Cortex of kidney (tissue), 1 donor: ENCODE data around the gene NFILZ.

Experiments
- DNase-seq: peaks from one replicate; lab custom pipeline; 2025; lab: John Stamatoyannopoulos, UW

NFILZ gene, protein sequence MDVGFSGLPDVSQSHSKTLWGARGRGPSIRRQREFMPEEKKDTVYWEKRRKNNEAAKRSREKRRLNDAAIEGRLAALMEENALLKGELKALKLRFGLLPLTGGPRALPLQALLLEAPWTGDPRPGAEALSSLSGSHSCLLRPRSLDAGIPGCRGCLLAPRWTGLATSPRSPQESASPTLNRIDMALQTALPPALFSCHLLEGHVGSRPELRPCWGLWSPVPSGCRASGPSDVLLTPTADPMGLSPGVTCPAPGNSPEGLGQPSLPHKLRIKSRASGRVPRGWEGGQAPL

DNA sequence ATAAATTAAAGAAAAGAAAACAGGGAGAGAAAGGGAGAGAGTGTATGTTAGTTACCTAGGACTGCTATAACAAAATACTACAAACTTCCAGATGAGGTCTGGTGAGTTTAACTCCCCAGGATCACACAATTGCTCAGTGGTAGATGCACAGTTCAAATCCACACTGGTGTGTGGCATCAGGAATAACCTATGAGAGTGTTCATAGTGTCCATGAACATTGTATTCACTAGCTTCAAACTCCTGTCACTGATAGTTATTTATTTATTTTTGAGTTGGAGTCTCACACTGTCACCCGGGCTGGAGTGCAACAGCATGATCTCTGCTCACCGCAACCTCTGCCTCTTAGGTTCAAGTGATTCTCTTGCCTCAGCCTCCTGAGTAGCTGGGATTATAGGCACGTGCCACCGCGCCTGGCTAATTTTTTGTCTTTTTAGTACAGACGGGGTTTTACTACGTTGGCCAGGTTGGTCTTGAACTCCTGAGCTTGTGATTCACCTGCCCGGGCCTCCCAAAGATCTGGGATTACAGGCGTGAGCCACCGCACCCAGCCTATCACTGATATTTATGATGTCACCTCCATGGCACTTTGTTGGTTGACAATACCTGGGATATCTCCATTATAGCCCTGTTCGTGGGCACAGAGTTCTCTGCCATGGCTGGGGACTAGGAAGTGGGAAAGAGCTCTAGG lies at the start of gene NFILZ:
TSS of gene NFILZ (plus strand) at position 638 of the 688 bp plus-strand sequence. CDS start 46,133 bp downstream, outside the sequence.
- DNase-seq: no peak

- DNase-seq: no peak
Observed at GRCh38 chr19:8580710-8581281, 49.6 kb upstream of the NFILZ start.

DNA sequence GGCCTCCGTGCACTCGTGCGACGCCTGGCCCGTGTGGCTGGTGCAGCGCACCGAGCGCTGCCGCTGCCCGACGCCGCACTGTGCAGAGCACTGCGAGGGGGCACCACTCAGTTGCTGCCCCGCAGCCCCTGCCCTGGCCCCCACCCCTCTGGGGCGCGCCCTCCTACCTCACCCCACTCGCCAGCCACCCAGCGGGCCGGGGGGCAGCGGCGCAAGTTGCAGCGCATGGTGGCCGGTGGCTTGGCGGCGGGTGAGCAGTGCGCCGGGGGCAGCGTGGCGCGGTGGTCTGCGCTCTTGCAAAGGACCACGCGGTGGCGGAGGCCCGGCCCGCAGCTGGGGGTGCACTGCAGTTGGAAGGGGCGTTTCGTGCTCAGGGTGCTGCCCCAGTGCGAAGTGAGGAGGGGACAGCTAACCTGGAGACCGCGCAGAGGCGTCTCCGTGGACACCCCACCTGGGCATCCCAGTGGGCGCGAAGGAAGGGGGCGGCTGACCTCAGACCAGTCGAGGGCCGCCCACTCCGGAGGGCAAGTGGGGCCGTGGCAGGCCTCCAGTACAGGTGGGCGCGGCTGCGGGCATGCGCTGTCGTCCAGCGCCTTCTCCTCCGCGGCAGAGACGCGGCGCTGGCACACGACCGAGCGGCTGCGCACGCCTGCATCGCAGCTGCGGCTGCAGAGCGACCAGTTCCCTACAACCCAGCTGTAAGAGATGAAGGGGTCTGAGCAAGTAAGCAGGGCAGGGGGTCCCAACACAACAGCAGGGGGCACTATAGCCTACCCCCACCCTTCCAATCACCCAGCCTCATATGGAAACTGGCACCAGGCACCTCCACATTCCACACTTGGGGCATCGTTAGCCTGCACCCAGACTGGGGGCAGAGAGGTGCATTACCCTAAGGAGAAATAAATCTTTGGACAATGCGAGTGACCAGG lies 45.2 kb upstream of the NFILZ start:
- no peak for DNase-seq

DNA sequence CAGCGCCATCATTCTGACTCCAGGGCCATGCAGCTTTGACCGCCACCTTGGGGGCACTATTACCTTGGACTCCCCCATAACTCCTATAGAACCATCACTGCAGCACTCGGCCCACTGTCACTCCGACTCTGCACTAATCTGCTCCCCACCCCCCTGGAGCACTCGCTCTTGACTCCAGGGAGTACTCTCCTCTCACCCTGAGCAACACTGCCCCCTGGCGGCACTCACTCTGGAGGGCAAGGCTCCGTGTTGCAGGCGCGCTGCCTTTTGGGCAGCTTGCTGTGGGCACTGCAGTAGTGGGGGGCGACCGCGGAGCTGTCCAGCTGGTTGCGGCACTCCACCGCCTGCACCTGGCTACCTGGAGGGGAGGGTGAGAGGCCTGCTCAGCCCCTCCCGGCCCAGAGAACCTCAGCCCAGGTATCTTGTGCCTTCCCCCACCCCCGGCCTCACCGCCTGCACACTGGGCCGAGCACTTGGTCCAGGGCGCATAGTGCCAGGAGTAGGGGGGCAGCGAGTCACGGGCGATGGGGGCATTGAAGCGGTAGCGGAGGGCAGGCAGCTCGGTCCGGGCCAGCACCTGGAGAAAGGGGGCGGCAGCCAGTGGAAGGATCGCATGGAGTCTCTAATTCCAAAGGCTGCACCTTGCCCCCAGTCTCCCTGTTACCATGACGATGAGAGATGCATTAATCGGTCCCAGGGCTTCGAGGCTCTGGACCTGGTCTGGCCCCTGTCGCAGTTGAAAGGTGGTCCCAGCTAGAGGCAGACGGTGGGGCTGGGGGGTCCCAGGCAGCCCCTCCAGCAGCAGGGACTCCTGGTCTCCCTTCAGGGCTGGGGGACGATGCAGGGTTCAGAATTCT lies 44.3 kb upstream of the NFILZ start:
- DNase-seq: no peak

- no peak for DNase-seq
Observed at GRCh38 chr19:8589177-8589714, 41.2 kb upstream of the NFILZ start.

DNA sequence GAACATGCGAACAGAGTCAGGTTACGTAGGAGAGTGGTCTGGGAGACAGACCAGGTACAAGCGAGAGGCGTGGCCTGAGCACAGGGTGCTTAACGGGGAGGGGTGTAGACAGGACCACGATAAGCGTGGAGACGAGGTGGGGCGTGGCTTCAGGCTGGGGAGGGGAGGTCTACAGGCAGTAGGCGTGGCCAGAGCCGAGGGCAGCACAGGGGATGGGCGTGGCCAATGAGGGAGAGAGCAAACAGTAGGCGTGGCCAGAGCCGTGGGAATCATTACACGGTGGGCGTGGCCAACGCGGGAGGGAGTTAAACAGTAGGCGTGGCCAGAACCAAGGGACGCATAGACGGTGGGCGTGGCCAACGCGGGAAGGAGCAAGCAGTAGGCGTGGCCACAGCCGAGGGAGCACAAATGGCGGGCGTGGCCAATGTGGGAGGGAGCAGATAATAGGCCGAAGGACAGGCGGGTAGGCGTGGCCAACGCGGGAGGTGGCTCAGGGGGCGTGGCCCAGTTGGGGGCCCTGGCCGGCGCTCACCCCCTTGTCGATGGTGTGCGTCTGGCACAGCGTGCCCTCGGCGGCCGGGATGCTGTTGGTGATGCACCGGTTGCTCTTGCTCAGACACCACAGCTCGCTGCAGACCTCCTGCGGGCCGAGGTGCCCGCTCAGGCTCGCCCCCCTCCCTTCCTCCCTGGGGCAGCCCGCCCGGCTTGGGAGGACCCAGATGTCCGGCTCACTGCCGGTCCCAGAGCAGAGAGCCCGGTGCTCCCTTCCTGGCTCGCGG lies 38.0 kb upstream of the NFILZ start:
- no peak for DNase-seq

DNA sequence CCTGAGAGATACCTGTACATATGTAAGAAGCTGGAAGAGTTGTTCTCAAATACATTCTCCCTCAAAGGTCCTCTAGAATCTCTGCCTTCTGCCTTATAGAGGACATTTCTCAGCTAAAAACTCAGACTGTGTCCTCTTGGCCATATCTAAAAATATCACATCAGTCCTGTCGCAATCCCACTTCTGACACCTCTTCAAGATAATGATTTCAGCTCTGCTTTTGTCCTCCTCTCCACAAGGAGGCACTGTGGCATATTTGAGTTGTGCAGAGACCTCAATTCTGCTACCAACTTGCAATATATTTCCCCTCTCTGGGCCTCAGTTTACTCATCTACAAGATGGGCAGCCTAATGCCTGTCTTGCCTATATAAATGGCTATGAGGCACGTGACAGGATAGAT lies 36.5 kb upstream of the NFILZ start:
- DNase-seq: no peak

DNA sequence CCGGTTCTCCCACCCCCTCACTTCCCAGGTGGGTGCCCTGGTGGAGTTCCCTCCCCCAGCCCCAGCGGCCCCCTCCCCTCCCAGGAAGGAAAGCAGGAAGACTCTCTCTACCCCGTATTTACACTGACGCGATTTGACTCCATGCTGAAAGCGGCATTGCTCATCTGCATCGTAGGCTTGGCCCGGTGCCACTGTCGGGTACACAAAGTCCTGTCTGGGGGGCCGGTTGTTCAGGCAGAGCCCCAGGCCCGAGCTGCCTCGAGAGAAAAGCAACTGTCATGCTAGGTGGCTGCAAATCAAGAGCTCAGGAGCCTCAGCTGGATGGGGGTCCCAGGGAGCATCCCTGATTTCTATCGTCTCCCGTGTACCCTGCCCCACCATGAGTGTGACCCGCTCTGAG lies 34.8 kb upstream of the NFILZ start:
- no peak for DNase-seq

DNA sequence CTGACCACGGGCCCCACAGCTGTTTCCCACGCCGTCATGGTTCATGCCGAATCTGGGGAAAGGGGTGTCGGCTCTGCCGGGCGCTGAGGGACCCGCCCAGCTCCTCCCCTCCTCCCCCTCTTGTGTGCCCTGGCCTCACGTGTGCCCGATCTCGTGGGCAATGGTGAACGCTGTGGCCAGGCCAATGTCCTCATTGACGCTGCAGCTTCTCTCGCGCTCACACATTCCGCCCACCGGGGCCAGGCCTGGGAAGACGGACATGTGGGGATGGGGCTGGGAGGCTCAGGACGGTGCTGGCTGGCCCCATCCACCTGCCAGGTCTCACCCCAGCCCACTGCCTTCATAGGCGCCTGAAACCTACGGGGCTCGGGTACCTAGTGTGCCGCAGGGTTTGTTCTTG lies 34.3 kb upstream of the NFILZ start:
- no peak for DNase-seq

DNA sequence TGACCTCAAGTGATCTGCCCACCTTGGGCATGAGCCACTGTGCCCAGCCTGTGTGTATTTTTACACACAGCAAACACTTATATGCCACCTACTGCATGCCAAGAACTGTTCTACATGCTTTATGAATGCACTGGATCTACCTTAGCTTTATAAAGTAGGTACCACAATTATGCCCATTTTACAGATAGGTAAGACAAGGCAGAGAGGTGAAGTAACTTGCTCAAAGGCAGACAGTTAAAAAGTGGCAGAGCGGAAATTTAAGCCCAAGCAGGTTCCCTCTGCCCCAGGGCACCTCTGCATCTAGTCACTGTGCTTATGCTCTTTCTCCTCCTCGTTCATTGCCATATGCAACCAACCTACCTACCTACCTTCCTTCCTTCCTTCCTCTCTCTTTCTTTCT lies 30.4 kb upstream of the NFILZ start:
- no peak for DNase-seq

DNA sequence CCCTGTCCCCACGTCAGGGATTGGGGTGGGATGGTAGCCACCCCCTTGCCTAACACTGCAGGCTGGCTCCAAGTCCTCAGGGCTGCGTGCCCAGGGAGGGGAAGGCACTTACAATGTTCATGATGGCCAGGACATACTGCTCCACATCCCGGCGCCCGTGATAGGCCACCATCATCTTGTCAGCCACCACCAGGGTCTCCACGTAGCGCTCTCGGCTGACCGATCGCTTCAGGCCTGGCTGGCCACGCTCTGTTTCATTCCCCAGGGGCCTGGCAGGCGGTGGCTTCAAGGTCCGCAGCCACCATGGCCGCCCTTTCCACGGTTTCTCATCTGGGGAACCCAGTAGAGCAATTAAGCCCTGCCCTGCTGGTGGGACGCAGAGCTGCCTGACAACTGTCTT lies 29.6 kb upstream of the NFILZ start:
- no peak for DNase-seq

DNA sequence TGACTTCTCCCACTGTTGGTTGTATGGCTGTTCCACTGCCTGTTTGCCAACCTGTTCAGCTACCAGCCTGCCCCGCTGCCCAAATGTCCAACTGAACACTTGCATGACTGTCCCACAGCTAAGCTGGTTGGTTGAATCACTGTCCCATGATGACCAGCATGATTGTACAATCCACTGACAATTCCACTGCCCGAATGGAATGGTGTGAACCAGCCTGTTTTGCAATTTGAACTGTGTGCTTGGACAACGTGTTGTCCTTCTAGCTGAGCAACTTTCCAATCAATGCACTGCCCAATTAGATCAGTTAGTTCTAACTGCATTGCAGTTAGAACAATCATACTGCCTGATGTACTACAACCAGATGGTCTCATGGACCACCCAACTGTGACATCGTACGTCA lies 28.6 kb upstream of the NFILZ start:
- DNase-seq: no peak

GRCh38 chr19:8605514-8605913 lies 24.9 kb upstream of the NFILZ start:
- DNase-seq: no peak

- DNase-seq: no peak
Observed at GRCh38 chr19:8607386-8607785, 23.0 kb upstream of the NFILZ start.

- DNase-seq: no peak
Observed at GRCh38 chr19:8608941-8609278, 21.5 kb upstream of the NFILZ start.

- no peak for DNase-seq
Observed at GRCh38 chr19:8609279-8610040, 21.0 kb upstream of the NFILZ start.

GRCh38 chr19:8610041-8610935 lies 20.1 kb upstream of the NFILZ start, which contains the start of gene ADAMTS10:
Gene ADAMTS10 (minus strand): TSS chr19:8610715. CDS start chr19:8605710, 5,005 bp downstream.
- DNase-seq: no peak

DNA sequence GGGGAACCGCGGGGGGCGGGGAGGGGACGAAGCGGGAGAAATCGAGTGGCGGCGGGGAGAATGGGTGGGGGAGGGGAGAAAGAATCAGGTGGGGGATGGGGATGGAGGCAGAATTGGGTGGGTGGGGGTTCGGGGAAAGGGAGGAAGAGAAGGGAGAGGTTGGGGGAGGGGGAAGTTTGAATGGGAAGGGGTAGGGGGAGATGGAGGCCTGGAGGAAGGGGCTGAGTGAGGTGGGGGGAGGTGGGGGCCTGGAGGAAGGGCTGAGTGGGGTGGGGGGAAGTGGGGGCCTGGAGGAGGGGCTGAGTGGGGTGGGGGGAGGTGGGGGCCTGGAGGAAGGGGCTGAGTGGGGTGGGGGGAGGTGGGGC lies 19.5 kb upstream of the NFILZ start:
- DNase-seq: no peak
